HepG2 (cell line): ENCODE results near the gene DZIP1L. TPM values are rescaled to one million over a fixed set of nuclear protein-coding genes. Genes with fewer than 3 reads are reported as not detected.

ENCODE experiments used
- ATAC-seq: fragments of 200-7000 bp; cut with Tn5 transposase; 3 replicates; pipeline ENCODE4 v1.9.1; 2020; ENCODE audit warnings: mild to moderate bottlenecking, moderate library complexity
- BruUV-seq: library from RNA; stranded (reverse); fragments of 400-500 nt; replicated peaks from 2 replicates; lab custom pipeline; 2021; lab: Mats Ljungman, UMichigan
- CTCF ChIA-PET: fragments of 300-600 bp; formaldehyde crosslinking; extraction: SDS; loops from one replicate; lab custom pipeline; 2021; ENCODE audit warnings: low total read pairs, inconsistent platforms, low intra/inter-chr PET ratio; lab: Yijun Ruan, JAX
- POLR2A ChIA-PET: fragments of 350-600 bp; sonication (Branson Sonifier 250); formaldehyde crosslinking; loops from one replicate; lab custom pipeline; 2020; ENCODE audit warnings: antibody characterized with exemption, inconsistent platforms; lab: Yijun Ruan, JAX
- DNase-seq: peaks from one replicate; pipeline ENCODE4 v3.0.0-alpha.2; 2015; ENCODE audit warnings: low spot score
- FAIRE-seq: peaks from 3 replicates; lab custom pipeline; 2011; peaks lifted over from hg19 to GRCh38; lab: Jason Lieb, UNC
- H2AFZ ChIP-seq: one replicate; pipeline ENCODE4 v1.6.1; 2011; ENCODE audit warnings: low read length, inconsistent platforms
- H3K27ac ChIP-seq: fragments of 300-600 bp; 3 replicates; pipeline ENCODE4 v1.8.0; 2011; ENCODE audit warnings: mixed run types, mild to moderate bottlenecking, mixed read lengths, low read length, inconsistent platforms; ENCODE audit not compliant: insufficient read depth; ENCODE audit errors: extremely low read length
- H3K27me3 ChIP-seq, 2 experiments: fragments of 200-600 bp in 1 of 2; 2 replicates in 1 of 2; 3 replicates in 1 of 2; pipeline versions ENCODE4 v1.6.0 to v1.8.0; 2011; ENCODE audit warnings: low read length in 2 of 2, mild to moderate bottlenecking in 2 of 2, moderate library complexity in 2 of 2, inconsistent platforms in 1 of 2; ENCODE audit not compliant: insufficient read depth in 2 of 2, control insufficient read depth in 1 of 2
- H3K36me3 ChIP-seq, 2 experiments: fragments of 200-600 bp in 1 of 2; replicated peaks in 1 of 2; 2 replicates in 1 of 2; 3 replicates in 1 of 2; pipeline versions ENCODE4 v1.5.1 to v1.8.0; 2011; ENCODE audit warnings: low read length in 2 of 2, inconsistent platforms in 1 of 2; ENCODE audit not compliant: insufficient read depth in 2 of 2, control insufficient read depth in 1 of 2
- H3K4me1 ChIP-seq: 2 replicates; pipeline ENCODE4 v1.5.1; 2012; ENCODE audit warnings: low read length, inconsistent platforms; ENCODE audit not compliant: insufficient read depth
- H3K4me2 ChIP-seq: 2 replicates; pipeline ENCODE4 v1.6.0; 2011; ENCODE audit warnings: low read depth, low read length, inconsistent platforms
- H3K4me3 ChIP-seq, 3 experiments: fragments of 200-600 bp in 1 of 3; sonication (generic), shearing (Covaris generic) in 1 of 3; replicated peaks in 1 of 3; 2 replicates each; pipeline ENCODE4 v1.5.1; 2011 to 2016; ENCODE audit warnings: low read length in 3 of 3, inconsistent platforms in 2 of 3, low read depth in 2 of 3, mild to moderate bottlenecking in 2 of 3, control low read depth in 1 of 3, mixed read lengths in 1 of 3; ENCODE audit not compliant: insufficient read depth in 1 of 3
- H3K79me2 ChIP-seq: one replicate; pipeline ENCODE4 v1.6.1; 2011; ENCODE audit warnings: low read length, inconsistent platforms; ENCODE audit not compliant: insufficient read depth
- H3K9ac ChIP-seq: 2 replicates; pipeline ENCODE4 v1.6.0; 2011; ENCODE audit warnings: mild to moderate bottlenecking, low read depth, low read length, inconsistent platforms; ENCODE audit not compliant: insufficient read depth
- H3K9me3 ChIP-seq: 2 replicates; pipeline ENCODE4 v1.5.1; 2012; ENCODE audit warnings: mild to moderate bottlenecking, low read length
- H4K20me1 ChIP-seq: 2 replicates; pipeline ENCODE4 v1.6.0; 2011; ENCODE audit warnings: inconsistent platforms, mild to moderate bottlenecking, low read length, moderate library complexity; ENCODE audit not compliant: insufficient read depth
- CHD4 ChIP-seq: fragments of 200-600 bp; sonication (generic); IDR thresholded peaks from 2 replicates; pipeline ENCODE4 v1.7.0; 2017; ENCODE audit warnings: mild to moderate bottlenecking, low read length, borderline replicate concordance
- FOXK2 ChIP-seq: fragments of 450-650 bp; IDR thresholded peaks from 2 replicates; pipeline ENCODE4 v1.6.1; 2016
- IKZF5 ChIP-seq: IDR thresholded peaks from 2 replicates; pipeline ENCODE4 v1.6.1; 2018; ENCODE audit warnings: missing genetic modification reagents, mild to moderate bottlenecking, missing compliant biosample characterization
- MED13 ChIP-seq: sonication (generic); formaldehyde crosslinking; IDR thresholded peaks from 2 replicates; pipeline ENCODE4 v1.5.0; 2020; ENCODE audit warnings: missing genetic modification reagents
- MXD1 ChIP-seq: sonication (generic); formaldehyde crosslinking; IDR thresholded peaks from 2 replicates; pipeline ENCODE4 v1.4.0; 2020; ENCODE audit warnings: mild to moderate bottlenecking, missing genetic modification reagents
- PHF20 ChIP-seq: sonication (generic); formaldehyde crosslinking; IDR thresholded peaks from 2 replicates; pipeline ENCODE4 v1.5.0; 2020; ENCODE audit warnings: mild to moderate bottlenecking, missing genetic modification reagents
- REPIN1 ChIP-seq: sonication (generic); formaldehyde crosslinking; IDR thresholded peaks from 2 replicates; pipeline ENCODE4 v1.8.0; 2022; ENCODE audit warnings: missing genetic modification reagents, low read depth, mild to moderate bottlenecking, borderline replicate concordance
- RERE ChIP-seq: IDR thresholded peaks from 2 replicates; pipeline ENCODE4 v1.6.1; 2016; ENCODE audit warnings: low read depth, missing genetic modification reagents, missing compliant biosample characterization
- SCMH1 ChIP-seq: sonication (generic); formaldehyde crosslinking; IDR thresholded peaks from 2 replicates; pipeline ENCODE4 v1.9.0; 2021; ENCODE audit warnings: missing genetic modification reagents, mild to moderate bottlenecking, borderline replicate concordance
- TBX2 ChIP-seq: sonication (generic); formaldehyde crosslinking; IDR thresholded peaks from 2 replicates; pipeline ENCODE4 v1.5.0; 2020; ENCODE audit warnings: missing genetic modification reagents, mild to moderate bottlenecking, borderline replicate concordance
- ZBTB33 ChIP-seq: sonication (generic); formaldehyde crosslinking; IDR thresholded peaks from 2 replicates; pipeline ENCODE4 v1.4.0; 2020; ENCODE audit warnings: missing genetic modification reagents
- ZBTB37 ChIP-seq: sonication (generic); formaldehyde crosslinking; IDR thresholded peaks from 2 replicates; pipeline ENCODE4 v1.4.0; 2020; ENCODE audit warnings: mild to moderate bottlenecking, missing genetic modification reagents
- ZNF335 ChIP-seq: sonication (generic); formaldehyde crosslinking; IDR thresholded peaks from 2 replicates; pipeline ENCODE4 v1.4.0; 2020; ENCODE audit warnings: missing genetic modification reagents
- ZNF563 ChIP-seq: sonication (generic); formaldehyde crosslinking; IDR thresholded peaks from 2 replicates; pipeline ENCODE4 v1.8.0; 2022; ENCODE audit warnings: mild to moderate bottlenecking, moderate library complexity, missing genetic modification reagents
- ZNF598 ChIP-seq: sonication (generic); formaldehyde crosslinking; IDR thresholded peaks from 2 replicates; pipeline ENCODE4 v1.5.1; 2020; ENCODE audit warnings: mild to moderate bottlenecking, missing genetic modification reagents, borderline replicate concordance
- WGBS: methylation state at CpG from one replicate; pipeline ENCODE4 v1.1.6; 2017; ENCODE audit warnings: low lambda C conversion rate; 5-methylcytosine and 5-hydroxymethylcytosine counted together
- in situ Hi-C: cut with HindIII; loops from 2 replicates; pipeline ENCODE4 v1.10.0; 2017; ENCODE audit warnings: low pct_unique_long_range_greater_than_20kb; ENCODE audit not compliant: extremely low pct_ligation_motif_present
- intact Hi-C: fragments of 100-400 bp; cut with micrococcal nuclease; formaldehyde crosslinking; loops from one replicate; pipeline ENCODE4 v1.10.0; 2022; ENCODE audit not compliant: unreplicated experiment
- polyA plus RNA-seq, 8 experiments: library from polyadenylated mRNA; depleted of rRNA in 3 of 8; stranded (reverse) in 7 of 8; unstranded in 1 of 8; fragments of >200 nt; fragmentation: Illumina TruSeq in 4 of 8; extraction: Trizol in 4 of 8; gene quantifications; 2 replicates each; pipeline versions ENCODE4 v1.2.1 to v1.2.3, GENCODE V29; 2011 to 2016; ENCODE audit warnings: low read depth in 4 of 8, missing spikeins in 1 of 8, mixed read lengths in 1 of 8; ENCODE audit not compliant: insufficient read depth in 1 of 8
- total RNA-seq, 5 experiments: library from RNA; depleted of rRNA; stranded (reverse); fragments of >200 nt; fragmentation: Illumina TruSeq; extraction: Trizol; gene quantifications; 2 replicates each; pipeline ENCODE4 v1.2.3, GENCODE V29; 2016; ENCODE audit warnings: low read depth in 1 of 5

The DZIP1L gene
- total and polyA plus RNA-seq, 2 of the 13 experiments (the other 11 are each of a cell fraction or from before 2014, with no cell fraction given), result 0.90 to 1.2 TPM

GRCh38 chr3:138059261-138059660 lies 56.1 kb downstream of the DZIP1L start (continued):
- no peak for TF ChIP-seq ZBTB33
- TF ChIP-seq ZNF598, result no peak
- TF ChIP-seq MED13 (CRISPR knock-in tag), result no peak
- no peak for TF ChIP-seq ZNF335
- no peak for TF ChIP-seq TBX2 (CRISPR knock-in tag)
- TF ChIP-seq IKZF5, result no peak
- TF ChIP-seq MXD1, result no peak
- no peak for TF ChIP-seq REPIN1 (CRISPR knock-in tag)
- TF ChIP-seq SCMH1, result no peak

- Histone ChIP-seq H3K27me3 (no peaks in the 10 kb centered on the region), H3K36me3 (no peaks in the 10 kb centered on the region), H3K79me2 (no peaks in the 10 kb centered on the region), H3K27ac (no peak overlapping the region), H3K4me2 (no peak overlapping the region), H4K20me1 (no peaks in the 10 kb centered on the region), H3K9me3 (no peaks in the 10 kb centered on the region), H3K4me1 (no peaks in the 10 kb centered on the region), H2AFZ (no peak overlapping the region), H3K4me3 (no peak overlapping the region), H3K9ac (no peak overlapping the region)
- ChIA-PET CTCF (no interaction called here), POLR2A (no interaction called here)
- ATAC-seq (no peak), DNase-seq (no peak), FAIRE-seq (no peak)
- in situ Hi-C loops (no loop called here), intact Hi-C loops (no loop called here)
- 91% methylated on average over 3 of the region's 3 CpGs for WGBS
- BruUV-seq, result no TSS peak
- TF ChIP-seq ZBTB37 (no peak), CHD4 (no peak), PHF20 (CRISPR knock-in tag) (no peak), FOXK2 (no peak), ZNF563 (CRISPR knock-in tag) (no peak), RERE (CRISPR knock-in tag) (no peak)
Observed at GRCh38 chr3:138057384-138057783, 58.0 kb downstream of the DZIP1L start.
